HG03066 (cell line): Measurements from ENCODE around the gene HIGD1B.
"Not testable (repeated sequence)": the region's sequence is repeated elsewhere in the genome, so short reads cannot be mapped to it uniquely, and the experiment has no call there.

Experiments
- ATAC-seq: cut with Tn5 transposase; IDR thresholded peaks from one replicate; pipeline ENCODE4 v1.9.1; 2021; ENCODE audit warnings: low read depth; ENCODE audit not compliant: unreplicated experiment

Gene HIGD1B

GRCh38 chr17:44847586-44847985 is at the start of gene HIGD1B:
Gene HIGD1B, plus strand, starts transcription at chr17:44847883. Its CDS starts 270 bp downstream, at chr17:44848153.
- no peak for ATAC-seq

DNA sequence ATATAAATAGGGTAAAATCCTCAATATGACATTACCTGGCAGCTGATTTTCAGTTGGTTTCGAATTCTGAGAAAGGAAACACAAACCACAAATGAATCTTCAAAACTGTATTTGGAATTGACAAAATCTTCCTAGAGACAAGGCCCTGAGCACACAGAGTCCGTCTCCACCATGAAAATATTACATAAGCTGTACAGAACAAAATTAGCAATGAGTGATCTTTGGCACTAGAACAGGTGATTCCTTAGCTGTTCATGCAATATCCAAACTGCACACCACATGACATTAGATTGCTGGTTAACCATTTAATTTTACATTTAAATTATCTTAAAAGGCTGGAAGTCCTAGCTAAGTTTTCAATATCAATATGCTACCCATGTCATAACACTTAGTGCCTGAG is 49.3 kb upstream of the HIGD1B start:
- ATAC-seq: no peak

GRCh38 chr17:44801880-44802279 is 45.8 kb upstream of the HIGD1B start:
- no peak for ATAC-seq

DNA sequence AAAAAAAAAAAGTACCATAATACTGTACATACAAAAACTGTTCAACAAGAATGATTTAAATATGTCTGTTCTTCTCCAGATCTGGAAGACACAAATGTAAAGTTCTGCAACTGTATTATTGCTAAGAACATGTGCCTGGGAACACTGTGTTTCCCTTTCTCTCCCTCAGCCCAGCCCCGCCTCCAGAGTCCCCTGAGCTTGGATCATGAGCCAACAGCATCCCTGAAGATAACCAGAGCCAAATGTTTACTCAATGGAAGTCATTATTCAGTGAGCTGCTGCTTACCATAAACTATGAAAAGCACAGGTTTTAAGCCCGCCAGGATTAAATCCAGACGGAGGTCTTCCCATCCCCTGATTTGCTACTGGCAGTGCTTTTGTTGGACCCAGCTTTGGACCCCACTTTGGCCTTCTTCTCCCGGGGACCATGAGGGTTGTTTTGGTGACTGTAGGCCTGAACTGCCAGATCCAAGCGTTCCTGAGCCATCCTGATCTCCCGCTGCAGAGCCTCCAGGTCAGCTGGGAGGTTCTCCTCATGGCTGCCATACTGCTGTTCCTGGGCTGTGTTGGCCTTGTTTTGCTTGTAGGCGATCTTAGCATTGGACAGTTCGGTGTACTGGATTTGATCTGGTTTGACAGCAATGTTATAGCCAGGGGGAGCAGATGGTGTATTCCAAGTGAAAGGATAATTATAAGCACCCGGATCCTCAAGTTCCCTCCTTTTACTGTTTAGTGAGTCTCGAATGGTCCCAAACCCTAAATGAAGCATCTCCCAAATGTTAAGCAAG is 43.2 kb upstream of the HIGD1B start:
- ATAC-seq: no peak

DNA sequence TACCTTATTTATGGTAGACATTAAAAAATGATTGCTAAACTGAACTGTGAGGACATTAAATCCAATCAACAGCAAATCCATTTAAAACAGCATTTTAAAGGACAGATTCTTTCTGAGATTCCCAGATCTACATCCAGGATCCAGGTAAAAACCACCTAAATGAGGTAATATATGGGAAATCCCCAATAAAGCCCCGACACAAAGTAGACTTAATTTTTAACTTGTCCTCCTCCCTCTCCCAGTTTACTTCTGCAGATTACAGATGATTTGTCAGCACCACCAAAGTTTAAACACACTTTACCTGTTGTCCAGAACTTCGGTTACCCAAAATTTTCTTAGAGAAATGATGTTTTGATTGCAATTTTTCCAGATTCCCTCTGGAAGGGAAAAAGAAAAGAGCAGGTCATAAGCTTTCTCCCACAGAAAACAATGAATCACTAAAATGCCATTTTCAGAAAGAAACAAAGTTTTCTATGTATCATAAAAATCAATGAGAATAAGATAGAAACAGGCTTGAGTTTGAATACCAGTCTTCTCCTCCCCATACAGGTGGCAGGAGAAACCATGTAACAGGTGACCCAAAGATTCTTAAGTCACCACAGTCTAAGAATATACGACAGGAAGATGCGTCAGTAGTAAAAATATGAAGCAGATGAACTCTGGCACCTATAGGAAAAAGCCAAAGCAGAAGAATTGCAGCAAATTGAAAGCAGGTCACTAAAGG is 40.4 kb upstream of the HIGD1B start:
- no peak for ATAC-seq

- ATAC-seq: no peak
These were observed 39.9 kb upstream of the HIGD1B start for GRCh38 chr17:44807817-44808155.

- no peak for ATAC-seq
These were observed 39.5 kb upstream of the HIGD1B start for GRCh38 chr17:44808156-44808555.

DNA sequence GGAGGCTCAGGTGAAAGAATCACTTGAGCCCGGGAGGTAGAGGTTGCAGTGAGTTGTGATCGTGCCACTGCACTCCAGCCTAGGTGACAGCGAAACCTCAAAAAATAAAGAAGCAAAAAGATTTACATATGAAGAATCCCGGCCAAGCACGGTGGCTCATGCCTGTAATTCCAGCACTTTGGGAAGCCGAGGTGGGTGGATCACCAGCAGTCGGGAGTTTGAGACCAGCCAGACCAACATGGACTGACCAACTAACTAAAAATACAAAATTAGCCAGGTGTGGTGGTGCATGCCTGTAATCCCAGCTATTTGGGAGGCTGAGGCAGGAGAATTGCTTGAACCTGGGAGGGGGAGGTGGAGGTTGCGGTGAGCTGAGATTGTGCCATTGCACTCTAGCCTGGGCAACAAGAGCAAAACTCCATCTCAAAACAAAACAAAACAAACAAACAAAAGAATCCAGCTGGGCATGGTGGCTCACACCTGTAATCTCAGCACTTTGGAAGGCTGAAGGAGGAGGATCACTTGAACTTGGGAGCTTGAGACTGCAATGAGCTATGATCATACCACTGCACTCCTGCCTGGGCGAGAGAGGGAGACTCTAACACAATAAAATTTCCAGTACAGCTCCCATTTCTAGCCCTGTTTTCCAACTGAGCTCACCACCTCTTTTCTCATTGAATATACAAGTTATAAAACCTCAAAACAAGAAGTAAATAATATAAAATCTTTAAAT is 38.9 kb upstream of the HIGD1B start:
- not testable (repeated sequence) for ATAC-seq

- no peak for ATAC-seq
These were observed 35.4 kb upstream of the HIGD1B start for GRCh38 chr17:44812263-44812662.

GRCh38 chr17:44818508-44818907 is 29.2 kb upstream of the HIGD1B start:
- ATAC-seq: not testable (repeated sequence)

DNA sequence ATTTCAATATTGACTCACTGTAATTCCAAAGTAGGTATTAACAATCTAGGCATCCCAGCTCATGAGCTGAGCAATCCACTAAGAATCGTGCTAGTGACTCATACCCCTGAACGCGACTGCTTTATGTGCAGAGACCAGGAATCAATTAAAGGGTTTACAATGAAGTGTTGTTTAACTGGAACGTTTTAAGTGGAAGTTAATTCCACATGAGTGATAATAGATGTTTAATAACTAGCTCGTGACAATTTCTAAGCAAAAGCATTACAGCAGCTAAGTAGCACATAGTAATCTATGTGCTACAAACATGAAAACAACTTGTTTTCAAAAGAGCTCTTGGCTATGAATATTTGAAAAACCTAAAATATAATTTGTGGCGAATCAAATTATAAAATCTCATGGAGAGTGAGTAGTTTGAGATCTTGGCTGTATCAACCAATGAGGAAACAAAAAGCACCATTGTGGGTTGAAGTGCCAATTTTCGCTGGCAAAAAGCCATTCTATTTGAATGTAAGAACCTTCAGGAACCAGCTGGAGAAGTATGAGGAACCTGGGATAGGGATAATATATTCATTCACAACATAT is 27.0 kb upstream of the HIGD1B start:
- no peak for ATAC-seq

DNA sequence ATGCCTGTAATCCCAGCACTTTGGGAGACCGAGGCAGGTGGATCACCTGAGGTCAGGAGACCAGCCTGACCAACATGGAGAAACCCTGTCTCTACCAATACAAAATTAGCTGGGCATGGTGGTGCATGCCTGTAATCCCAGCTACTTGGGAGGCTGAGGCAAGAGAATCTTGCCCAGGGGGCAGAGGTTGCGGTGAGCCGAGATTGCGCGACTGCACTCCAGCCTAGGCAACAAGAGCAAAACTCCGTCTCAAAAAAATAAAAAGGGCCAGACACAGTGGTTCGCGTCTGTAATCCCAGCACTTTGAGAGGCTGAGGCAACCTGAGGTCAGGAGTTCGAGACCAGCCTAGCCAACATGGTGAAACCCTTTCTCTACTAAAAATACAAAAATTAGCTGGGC is 22.4 kb upstream of the HIGD1B start:
- not testable (repeated sequence) for ATAC-seq

DNA sequence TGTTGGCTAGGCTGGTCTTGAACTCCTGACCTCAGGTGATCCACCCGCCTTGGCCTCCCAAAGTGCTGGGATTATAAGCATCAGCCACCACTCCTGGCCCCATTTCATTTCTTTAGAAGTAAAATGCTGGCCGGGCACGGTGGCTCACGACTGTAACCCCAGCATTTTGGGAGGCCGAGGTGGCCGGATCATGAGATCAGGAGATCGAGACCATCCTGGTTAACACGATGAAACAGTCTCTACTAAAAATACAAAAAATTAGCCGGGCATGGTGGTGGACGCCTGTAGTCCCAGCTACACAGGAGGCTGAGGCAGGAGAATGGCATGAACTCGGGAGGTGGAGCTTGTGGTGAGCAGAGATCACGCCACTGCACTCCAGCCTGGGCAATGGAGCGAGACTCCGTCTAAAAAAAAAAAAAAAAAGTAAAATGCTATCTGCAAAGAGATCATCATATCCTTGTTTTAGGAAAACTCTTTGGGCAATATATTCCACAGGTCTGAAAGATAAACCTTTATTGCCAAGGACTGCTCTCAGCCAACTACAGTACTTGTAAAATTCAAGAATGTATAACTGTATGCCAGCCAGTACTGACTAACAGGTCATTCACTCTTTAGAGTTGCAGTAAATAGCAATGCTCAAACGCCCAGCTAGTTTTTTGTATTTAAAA is 21.4 kb upstream of the HIGD1B start:
- ATAC-seq: no peak

DNA sequence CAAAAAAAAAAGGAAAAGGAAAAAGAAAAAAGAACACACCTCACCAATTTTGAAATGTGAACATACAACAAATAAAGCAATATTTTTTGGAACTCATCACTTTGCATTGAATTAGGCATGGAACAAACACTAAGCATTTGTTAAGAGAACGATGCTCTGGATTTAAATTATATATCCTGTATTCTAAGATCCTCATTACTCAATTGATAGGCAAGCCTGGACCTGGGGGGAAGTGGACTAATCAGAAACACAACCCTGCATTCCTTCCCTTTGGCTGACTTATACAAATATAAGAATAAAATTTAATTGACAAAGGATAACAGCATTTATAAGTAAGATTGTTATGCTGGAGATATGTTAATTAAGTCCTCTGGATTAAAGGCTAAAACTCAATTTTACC is 19.8 kb upstream of the HIGD1B start:
- no peak for ATAC-seq

- no peak for ATAC-seq
These were observed 18.7 kb upstream of the HIGD1B start for GRCh38 chr17:44828919-44829522.

GRCh38 chr17:44829523-44830358 is 17.9 kb upstream of the HIGD1B start, which contains the start of gene GJC1:
Gene GJC1, minus strand, starts transcription at chr17:44830287. Its CDS starts 24,470 bp downstream, at chr17:44805817.
- no peak for ATAC-seq

- ATAC-seq: no peak
These were observed 17.1 kb upstream of the HIGD1B start for GRCh38 chr17:44830359-44831288.

DNA sequence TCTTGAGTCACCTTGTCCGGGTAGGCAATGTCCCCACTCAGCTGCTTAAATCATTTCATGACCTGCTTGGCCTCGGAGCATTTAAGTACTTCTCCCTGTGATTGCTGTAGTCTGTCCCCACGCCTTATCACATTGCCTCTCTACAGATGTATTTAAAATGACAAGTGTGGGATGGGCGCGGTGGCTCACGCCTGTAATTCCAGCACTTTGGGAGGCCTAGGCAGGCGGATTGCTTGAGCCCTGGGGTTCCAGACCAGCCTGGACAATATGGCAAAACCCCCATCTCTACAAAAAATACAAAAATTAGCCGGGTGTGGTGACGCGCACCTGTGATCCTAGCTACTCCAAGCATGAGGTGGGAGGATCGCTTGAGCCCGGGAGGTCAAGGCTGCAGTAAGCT is 16.3 kb upstream of the HIGD1B start:
- ATAC-seq: no peak
